GM12878 (cell line): ENCODE data around the gene LIN52.

Experiments
- ATF3 ChIP-seq: IDR thresholded peaks from 2 replicates; pipeline ENCODE4 v1.6.1; 2011; ENCODE audit warnings: low read depth, mild to moderate bottlenecking, low read length, moderate library complexity, borderline replicate concordance; ENCODE audit errors: extremely low read depth
- CHD2 ChIP-seq: IDR thresholded peaks from 2 replicates; pipeline ENCODE4 v1.6.1; 2011; ENCODE audit warnings: low read depth, low read length, improper control_type of control experiment, borderline replicate concordance
- CTCF ChIP-seq, 3 experiments: IDR thresholded peaks in 2 of 3; conservative IDR thresholded peaks in 1 of 3; 2 replicates each; pipeline ENCODE4 v1.5.1; 2011; ENCODE audit warnings: low read depth in 3 of 3, low read length in 3 of 3, mild to moderate bottlenecking in 3 of 3, control low read depth in 2 of 3, moderate library complexity in 2 of 3, inconsistent platforms in 1 of 3, mixed read lengths in 1 of 3; ENCODE audit not compliant: control insufficient read depth in 2 of 3, insufficient read depth in 1 of 3; ENCODE audit errors: extremely low read depth in 1 of 3
- EED ChIP-seq: sonication (generic); IDR thresholded peaks from 2 replicates; pipeline ENCODE4 v1.6.1; 2016; ENCODE audit warnings: antibody characterized with exemption, low read depth
- HDGF ChIP-seq: fragments of 450-650 bp; IDR thresholded peaks from 2 replicates; pipeline ENCODE4 v1.6.1; 2016; ENCODE audit warnings: antibody characterized with exemption
- JUND ChIP-seq: IDR thresholded peaks from 2 replicates; pipeline ENCODE4 v1.6.1; 2012; ENCODE audit warnings: low read depth, mild to moderate bottlenecking, low read length, improper control_type of control experiment, moderate library complexity
- POLR2AphosphoS5 ChIP-seq: IDR thresholded peaks from 2 replicates; pipeline ENCODE4 v1.6.1; 2011; ENCODE audit warnings: mild to moderate bottlenecking, low read length, inconsistent platforms
- RFX5 ChIP-seq: IDR thresholded peaks from 2 replicates; pipeline ENCODE4 v1.6.1; 2011; ENCODE audit warnings: low read depth, low read length, improper control_type of control experiment
- SIN3A ChIP-seq: IDR thresholded peaks from 2 replicates; pipeline ENCODE4 v1.6.1; 2012; ENCODE audit warnings: low read depth, low read length, improper control_type of control experiment
- ZNF622 ChIP-seq: fragments of 450-650 bp; IDR thresholded peaks from 2 replicates; pipeline ENCODE4 v1.6.1; 2017; ENCODE audit warnings: mild to moderate bottlenecking, inconsistent platforms

GRCh38 chr14:74048281-74048680 lies 36.5 kb upstream of the LIN52 start:
- no peak for TF ChIP-seq CTCF (IDR thresholded peaks at IDR 0.05 in 2 of 3, conservative IDR thresholded peaks at IDR 0.05 in 1 of 3; ENCODE audit: control insufficient read depth in 2 of 3, extremely low read depth in 1 of 3, insufficient read depth in 1 of 3, low read depth in 3 of 3, low read length in 3 of 3)
- no peak for TF ChIP-seq HDGF
- TF ChIP-seq RFX5: no peak
- TF ChIP-seq ZNF622: no peak
- TF ChIP-seq EED: no peak
- TF ChIP-seq POLR2AphosphoS5: no peak
- TF ChIP-seq SIN3A: no peak
- no peak for TF ChIP-seq JUND
- no peak for TF ChIP-seq ATF3
- TF ChIP-seq CHD2: no peak
